GM21717 (cell line): Measurements from ENCODE around the gene SMIM10L2A.
"Not testable (repeated sequence)": the region's sequence is repeated elsewhere in the genome, so short reads cannot be mapped to it uniquely, and the experiment has no call there.

Experiments
- ATAC-seq: cut with Tn5 transposase; IDR thresholded peaks from one replicate; pipeline ENCODE4 v1.9.1; 2021; ENCODE audit warnings: mild to moderate bottlenecking, moderate library complexity; ENCODE audit not compliant: unreplicated experiment

Gene SMIM10L2A

DNA sequence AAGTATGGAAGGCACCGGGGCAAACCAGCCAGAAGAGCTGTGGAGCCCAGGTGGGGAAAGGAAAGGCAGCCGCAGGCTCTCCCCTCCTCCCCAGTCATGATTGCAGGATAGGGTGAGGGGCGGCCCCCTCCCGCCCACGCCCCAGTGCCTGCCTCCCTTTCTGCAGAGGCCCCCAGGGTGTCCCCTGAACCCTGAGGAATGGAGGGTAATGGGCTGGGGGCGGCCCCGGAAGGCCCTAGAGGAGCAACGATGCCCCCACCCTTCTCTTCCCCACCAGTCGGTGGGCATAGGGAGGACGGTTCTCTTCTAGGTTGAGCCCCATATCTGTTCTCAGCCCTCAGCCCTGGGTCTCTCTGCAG is 1.0 kb downstream of the SMIM10L2A start:
- not testable (repeated sequence) for ATAC-seq

DNA sequence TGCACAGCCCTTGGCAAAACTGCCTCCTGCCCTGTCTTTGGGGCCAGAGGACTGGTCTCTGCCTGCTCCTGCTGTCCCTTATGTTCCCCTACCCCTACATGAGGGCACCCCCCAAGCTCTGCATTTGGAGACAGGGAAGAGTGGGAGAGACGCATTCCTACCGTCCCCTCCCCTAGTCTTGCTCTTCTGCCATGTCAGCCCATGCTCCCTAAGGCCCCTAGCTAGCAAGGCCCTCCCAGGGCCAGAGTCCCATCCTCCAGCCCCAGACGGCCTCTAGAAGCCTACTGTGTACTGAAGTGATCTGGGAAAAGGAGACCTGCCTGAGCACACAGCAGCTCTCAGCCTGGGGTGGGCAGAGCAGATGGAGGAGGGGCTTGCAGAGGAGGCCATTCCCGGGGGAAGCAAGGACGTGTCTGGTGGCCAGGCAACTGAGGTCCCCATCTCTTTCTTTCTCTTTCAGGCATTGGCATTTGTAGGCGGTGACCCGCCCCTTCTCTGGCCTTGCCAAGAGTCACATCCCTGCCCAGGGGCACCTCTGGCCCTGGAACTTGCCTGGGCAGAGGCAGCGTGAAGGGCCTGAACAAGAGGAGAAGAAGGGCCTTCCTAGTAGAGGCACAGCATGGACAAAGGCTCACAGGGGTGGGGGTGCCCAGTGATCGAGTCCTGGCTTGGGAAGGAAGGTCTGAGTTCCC is 1.6 kb downstream of the SMIM10L2A start:
- ATAC-seq = not testable (repeated sequence)

DNA sequence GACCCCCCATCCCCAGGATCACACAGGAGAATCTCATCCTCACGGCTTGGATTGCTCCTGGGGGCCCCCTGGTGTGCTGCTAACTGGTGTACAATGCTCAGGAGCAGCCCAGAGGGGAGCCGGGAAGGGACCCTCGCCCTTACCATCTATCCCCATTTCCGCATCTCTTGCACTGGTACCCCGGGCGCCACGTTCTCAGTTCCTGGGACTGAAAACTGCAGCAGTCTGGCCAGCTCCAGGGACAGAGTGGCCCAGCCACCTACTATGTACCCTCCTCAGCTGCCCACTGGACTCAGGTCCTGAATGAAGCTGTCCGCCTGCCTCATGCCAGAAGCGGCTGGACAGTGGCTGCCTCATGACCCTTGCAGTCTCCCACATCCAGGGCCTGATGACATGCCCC is 2.7 kb downstream of the SMIM10L2A start:
- ATAC-seq = no peak

DNA sequence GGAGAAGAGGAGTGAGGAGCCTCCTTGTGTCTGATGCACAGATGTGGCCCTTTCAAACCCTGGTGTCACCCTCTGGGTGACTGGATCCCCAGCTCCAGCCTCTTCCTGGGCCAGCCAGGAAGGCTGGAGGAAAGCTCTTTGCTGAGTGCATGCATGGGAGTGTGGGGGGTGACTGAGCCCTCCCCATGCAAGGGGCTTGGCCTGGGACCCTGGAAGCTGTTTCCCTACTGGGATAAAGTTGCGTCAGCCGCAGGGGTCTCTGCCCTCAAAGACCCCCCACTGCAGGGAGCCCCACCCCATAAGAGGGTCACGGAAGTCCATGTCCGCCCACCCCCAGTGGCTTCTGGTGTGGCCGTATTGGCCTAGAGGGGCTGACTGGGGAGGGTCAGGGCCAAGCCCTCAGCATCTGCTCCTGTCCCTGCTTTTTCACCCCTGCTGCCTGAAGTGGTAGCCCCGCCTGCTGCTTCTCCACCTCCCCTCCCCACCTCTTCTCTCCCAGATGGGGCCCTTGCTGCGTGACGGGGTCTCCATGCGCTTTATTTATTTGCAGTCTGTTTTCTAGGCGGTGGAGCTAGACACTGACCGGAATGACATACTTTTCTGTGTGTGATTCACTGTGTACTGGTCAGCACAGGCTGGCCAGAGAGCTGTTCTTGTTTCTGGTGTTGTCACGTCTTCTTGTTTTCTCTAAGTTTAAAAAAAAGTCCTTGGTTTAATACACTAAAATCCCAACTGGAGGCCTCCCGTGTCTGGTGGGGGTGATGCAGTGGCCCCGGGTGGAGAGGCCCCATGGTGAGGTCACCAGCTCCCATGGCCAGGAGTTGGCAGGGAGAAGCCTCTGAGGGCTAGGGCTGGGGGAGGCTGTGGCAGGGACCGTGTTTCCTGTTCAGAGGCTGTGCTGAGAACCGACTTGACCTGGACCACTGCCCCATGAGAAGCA is 3.6 kb downstream of the SMIM10L2A start:
- ATAC-seq = no peak

DNA sequence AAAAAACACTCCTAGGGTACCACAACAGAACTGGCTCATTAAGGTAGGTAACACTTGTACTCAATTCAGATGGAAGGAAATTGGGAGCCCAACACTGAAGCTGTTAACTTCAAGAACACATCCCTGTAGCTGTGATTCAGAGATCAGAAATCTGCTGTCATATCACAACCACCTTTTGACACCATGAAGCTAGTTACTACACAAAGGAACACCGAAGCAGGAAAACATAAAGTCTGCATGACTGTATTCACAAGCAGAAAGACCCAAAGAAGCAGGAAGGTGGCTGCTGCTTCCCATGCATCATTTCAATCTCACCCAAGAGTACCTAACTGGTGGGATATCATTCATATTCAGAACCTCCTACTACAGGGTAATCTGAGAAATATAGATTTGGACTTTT is 7.7 kb downstream of the SMIM10L2A start:
- no peak for ATAC-seq

DNA sequence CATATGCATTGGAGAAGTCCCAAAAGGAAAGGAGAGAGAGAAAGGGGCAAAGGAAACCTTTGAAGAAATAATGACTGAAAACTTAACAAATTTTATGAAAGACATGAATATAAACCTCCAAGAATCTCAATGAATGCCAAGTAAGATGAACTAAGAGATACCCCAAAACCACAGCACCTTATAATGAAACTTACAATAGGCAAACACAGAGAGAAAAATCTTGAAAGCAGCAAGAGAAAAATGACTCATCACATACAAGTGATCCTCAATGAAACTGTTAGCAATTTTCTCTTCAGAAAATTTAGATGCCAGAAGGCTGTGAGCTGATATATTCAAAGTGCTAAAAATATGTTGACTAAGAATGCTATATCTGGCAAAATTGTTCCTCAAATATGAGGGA is 10.1 kb downstream of the SMIM10L2A start:
- ATAC-seq = no peak

DNA sequence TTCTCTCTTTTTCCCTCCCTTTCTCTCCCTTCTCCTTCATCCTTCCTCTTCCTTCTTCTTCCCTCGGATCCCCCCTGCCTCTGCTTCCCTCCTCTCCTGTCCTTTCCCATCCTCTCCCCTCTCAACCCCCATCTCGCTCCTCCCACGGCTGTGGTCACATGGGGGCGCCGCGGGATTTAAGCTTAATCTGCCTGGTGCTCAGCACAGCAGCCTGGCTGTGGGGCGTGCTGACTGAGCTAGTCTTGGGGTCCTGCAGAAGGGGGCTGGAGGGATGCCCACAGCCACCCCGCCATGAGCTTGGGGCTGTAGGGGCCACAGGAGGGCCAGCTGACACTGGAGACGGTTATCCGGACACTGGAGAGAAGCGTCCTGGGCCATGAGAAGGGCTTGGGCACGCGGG is 10.7 kb downstream of the SMIM10L2A start:
- no peak for ATAC-seq

DNA sequence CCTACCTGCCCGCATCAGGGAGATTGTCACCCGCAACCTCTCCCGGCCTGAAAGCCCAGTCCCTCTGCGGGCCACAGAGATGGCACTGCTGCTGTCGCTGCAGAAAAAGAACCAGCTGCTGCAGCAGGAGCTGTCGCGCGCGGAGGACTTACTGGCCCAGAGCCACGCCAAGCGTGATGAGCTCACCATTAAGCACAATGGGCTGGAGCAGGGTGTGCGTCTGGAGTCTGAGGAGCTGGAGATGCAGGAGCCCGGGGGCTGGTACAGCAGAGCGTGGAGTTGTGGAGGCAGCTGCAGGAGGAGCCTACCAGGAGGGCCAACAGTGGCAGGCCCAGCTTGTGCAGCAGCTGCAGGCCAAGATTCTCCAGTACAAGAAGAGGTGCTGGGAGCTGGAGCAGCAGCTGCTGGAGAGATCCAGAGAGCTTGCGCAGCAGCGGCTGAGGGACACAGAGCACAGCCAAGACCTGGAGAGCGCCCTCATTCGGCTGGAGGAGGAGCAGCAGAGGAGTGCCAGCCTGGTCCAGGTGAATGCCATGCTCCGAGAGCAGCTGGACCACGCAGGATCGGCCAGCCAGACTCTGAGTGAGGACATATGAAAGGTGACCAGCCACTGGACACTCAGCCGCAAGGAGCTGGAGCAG is 11.3 kb downstream of the SMIM10L2A start:
- no peak for ATAC-seq

DNA sequence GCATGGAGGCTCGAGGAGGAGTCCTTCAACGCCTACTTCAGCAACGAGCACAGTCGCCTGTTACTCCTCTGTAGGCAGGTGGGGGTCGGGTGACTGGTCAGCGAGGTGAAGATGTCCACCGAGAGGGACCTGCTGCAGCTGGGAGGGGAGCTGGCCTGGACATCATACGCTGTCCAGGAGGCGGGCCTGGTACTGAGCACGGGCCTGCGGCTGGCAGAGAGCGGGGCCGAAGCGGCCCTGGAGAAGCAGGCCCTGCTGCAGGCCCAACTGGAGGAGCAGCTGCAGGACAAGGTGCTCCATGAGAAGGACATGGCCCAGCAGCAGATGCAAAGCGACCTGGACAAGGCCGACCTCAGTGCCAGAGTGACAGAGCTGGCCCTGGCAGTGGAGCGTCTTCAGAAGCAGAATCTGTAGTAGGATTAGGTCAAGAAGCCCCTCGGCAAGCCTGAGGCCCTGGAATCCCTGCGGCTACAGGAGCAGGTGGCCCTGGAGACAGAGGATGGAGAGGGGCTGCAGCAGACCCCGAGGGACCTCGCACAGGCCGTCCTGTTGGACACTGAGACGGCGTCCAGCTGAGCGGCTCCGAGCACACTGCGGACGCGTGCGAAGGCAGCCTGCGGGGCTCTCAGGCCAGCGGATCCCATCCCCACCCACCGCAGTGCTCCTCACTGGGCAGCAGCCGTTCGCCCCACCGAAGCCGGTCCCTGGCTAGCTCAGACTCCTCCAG is 11.9 kb downstream of the SMIM10L2A start:
- ATAC-seq = no peak

DNA sequence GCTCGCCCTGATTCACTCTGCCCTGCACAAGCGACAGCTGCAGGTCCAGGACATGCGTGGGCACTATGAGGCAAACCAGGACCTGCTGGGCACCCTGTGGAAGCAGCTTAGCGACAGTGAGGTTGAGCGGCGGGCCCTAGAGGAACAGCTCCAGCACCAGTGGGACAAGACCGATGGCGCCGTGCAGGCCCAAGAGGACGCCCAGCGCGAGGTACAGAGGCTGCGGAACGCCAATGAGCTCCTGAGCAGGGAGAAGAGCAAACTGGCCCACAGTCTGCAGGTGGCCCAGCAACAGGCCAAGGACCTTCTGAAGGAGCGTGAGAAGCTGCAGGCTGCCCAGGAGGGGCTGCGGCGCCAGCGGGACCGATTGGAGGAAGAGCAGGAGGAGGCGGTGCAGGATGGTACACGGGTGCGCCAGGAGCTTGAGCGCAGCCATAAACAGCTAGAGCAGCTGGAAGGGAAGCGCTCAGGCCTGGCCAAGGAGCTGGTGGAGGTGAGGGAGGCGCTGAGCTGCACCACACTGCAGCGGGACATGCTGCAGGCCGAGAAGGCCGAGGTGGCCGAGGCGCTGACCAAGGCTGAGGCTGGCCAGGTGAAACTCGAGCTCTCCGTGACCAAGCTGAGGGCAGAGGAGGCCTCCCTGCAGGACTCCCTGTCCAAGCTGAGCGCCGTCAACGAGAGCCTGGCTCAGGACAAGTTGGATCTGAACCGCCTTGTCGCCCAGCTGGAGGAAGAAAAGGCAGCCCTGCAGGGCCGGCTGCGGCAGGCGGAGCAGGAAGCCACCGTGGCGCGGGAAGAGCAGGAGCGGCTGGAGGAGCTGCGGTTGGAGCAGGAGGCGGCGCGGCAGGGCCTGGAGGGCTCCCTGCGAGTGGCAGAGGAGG is 12.8 kb downstream of the SMIM10L2A start:
- ATAC-seq = no peak

DNA sequence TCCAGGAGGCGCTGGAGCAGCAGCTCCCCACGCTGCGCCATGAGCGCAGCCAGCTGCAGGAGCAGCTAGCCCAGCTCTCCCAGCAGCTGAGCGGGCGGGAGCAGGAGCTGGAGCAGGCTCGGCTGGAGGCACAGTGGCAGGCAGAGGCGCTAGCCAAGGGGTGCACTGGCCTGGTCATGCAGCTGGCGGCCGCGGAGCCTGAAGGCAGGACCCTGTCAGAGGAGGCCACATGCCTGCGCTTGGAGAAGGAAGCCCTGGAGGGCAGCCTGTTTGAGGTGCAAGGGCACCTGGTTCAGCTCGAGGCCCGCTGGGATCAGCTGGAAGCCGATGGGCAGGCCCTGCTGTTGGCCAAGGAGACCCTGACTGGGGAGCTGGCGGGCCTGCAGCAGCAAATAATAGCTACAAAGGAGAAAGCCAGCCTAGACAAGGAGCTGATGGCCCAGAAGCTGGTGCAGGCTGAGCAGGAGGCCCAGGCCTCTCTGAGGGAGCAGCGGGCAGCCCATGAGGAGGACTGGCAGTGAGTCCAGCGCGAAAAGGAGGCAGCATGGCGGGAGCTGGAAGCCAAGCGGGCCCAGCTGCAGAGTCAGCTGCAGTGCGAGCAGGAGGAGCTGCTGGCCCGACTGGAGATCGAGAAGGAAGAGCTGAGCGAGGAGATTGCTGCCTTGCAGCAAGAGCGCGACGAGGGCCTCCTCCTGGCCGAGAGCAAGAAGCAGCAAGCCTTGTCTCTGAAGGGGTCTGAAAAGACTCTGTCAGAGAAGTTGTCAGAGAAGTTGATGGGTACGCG is 13.6 kb downstream of the SMIM10L2A start:
- ATAC-seq = no peak

DNA sequence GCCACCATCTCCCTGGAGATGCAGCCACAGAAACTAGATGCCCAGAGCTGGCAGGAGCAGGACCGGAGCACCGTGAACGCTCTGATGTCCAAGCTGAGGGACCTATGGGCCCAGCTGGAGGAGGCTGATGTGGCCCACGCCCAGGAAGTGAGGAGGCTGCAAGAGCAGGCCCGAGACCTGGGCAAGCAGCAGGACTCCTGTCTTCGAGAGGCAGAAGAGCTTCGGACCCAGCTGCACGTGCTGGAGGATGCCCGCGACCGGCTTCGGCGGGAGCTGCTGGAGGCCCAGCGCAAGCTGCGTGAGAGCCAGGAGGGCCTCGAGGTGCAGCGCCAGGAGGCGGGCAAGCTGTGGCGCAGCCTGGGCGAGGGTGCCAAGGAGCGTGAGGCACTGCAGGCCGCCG is 14.2 kb downstream of the SMIM10L2A start:
- no peak for ATAC-seq

DNA sequence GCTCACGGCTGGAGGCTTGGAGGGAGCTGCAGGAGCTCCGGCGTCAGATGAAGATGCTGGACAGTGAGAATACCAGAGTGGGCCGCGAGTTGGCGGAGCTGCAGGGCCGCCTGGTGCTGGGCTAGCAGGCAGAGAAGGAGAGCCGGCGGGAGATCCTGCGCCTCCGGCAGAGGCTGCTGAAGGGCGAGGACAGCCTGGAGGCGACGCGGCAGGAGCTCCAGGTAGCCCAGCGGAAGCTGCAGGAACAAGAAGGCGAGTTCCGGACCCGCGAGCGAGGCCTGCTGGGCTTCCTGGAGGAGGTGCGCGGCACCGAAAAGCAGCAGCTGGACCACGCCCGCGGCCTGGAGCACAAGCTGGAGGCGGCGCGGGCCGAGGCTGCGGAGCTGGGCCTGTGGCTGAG is 14.7 kb downstream of the SMIM10L2A start:
- ATAC-seq = no peak

DNA sequence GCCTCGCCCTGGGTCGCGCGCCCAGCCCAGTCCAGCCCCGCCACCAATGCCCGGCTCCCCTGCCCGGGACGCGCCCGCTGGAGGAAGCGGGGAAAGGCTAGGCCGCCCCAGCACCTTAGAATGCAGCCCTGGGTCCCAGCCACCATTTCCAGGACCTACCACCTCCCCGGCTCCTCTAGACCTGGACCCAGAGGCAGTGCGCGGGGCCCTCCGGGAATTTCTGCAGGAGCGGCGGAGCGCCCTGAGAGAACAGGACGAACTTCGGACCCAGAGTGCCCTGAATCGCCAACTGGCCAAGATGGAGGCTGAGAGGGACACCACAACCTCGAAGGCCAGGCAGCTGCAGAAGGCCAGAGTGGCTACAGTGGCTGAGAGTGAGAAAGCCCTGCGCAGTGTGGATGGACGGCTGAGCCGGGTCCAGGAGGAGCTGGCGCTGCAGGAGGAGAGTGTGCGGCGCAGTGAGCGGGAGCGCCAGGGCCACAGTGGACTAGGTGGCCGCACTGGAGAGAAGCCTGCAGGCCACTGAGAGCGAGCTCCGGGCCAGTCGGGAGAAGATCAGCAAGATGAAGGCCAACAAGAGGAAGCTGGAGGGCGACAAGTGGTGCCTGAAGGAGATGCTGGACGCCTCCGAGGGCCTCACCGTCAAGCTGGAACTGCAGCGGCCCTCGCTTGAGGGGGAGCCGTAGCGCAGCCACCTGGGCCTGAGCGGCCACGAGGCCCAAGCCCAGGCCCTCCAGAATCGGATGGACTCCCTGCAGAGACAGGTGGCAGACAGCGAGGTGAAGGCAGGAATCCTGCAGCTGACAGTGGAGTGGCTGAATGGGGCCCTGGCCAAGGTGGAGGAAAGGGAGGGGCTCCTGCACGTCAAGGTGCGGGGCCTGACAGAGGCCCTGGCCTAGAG is 15.5 kb downstream of the SMIM10L2A start:
- no peak for ATAC-seq

DNA sequence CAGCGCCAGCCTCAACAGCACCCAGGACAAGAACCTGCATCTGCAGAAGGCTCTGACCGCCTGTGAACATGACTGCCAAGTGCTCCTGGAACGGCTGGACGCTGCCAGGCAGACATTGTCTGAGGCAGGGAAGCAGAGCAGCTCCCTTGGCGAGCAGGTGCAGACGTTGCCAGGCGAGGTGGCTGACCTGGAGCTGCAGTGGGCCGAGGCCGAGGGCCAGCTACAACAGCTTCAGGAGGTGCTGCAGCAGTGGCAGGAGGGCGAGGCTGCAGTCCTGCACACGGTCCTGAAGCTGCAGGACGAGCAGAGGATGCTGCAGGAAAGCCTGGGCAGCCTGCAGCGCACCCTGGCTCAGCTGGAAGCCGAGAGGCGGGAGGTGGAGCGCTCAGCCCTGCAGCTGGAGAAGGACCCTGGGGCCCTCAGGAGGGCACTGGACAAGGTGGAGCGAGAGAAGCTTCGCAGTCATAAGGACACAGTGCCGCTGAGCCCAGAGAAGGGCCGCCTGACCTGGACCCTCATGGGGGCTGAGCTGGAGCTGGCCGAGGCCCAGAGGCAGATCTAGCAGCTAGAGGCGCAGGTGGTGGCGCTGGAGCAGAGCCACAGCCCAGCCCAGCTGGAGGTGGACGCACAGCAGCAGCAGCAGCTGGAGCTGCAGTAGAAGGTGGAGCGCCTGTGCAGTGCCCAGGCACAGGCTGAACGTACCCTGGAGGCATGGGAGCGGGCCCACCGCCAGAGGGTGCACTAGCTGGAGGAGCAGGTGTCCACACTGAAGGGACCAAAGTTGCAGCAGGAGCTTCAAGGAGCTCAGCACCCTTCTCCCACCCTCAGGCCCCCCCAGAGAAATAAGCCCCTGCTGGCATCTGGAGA is 16.4 kb downstream of the SMIM10L2A start:
- ATAC-seq = no peak

DNA sequence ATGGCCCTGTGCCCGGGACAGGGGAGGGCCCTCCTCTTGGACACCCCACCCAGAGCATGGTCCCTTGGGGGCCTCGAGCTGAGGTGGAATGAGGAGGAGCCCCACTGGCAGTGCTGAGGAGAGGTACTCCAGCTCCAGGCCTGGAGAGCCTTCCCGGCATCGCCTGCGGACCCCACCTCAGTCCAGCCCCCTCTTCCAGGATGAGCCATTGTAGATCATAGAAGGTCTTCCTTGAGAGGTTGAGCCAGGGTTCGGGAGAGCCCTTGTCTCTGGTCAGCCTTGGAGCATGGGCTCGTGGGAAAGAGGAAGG is 16.9 kb downstream of the SMIM10L2A start:
- no peak for ATAC-seq
